GM12878 (cell line): ENCODE measurements around the gene CNTNAP2. TPM values are rescaled to one million over a fixed set of nuclear protein-coding genes. Genes with fewer than 3 reads are reported as not detected.

Source experiments
- ATAC-seq: fragments of 200-7000 bp; cut with Tn5 transposase; 3 replicates; pipeline ENCODE4 v1.9.1; 2020; ENCODE audit warnings: mild to moderate bottlenecking, moderate library complexity
- BruUV-seq: library from RNA; stranded (reverse); fragments of 400-500 nt; replicated peaks from 2 replicates; lab custom pipeline; 2021; lab: Mats Ljungman, UMichigan
- CTCF ChIA-PET: fragments of 300-600 bp; sonication (Branson Sonifier 250); formaldehyde crosslinking; extraction: SDS; loops from one replicate; lab custom pipeline; 2021; ENCODE audit warnings: inconsistent platforms; lab: Yijun Ruan, JAX
- POLR2A ChIA-PET: fragments of 350-600 bp; formaldehyde crosslinking; extraction: SDS; loops from one replicate; lab custom pipeline; 2021; ENCODE audit warnings: inconsistent platforms; lab: Charles Lee
- RAD21 ChIA-PET: fragments of 300-600 bp; sonication (Branson Sonifier 250); formaldehyde crosslinking; loops from one replicate; lab custom pipeline; 2023; ENCODE audit warnings: antibody characterized with exemption; ENCODE audit not compliant: unreplicated experiment; lab: Charles Lee
- SMC1A ChIA-PET: fragments of 300-600 bp; sonication (Branson Sonifier 250); formaldehyde crosslinking; loops from one replicate; lab custom pipeline; 2023; ENCODE audit not compliant: unreplicated experiment, uncharacterized antibody; lab: Charles Lee
- DNase-seq: peaks from one replicate; pipeline ENCODE4 v3.0.0-alpha.2; 2011; ENCODE audit warnings: low read depth, low spot score
- FAIRE-seq: peaks from 3 replicates; lab custom pipeline; 2011; peaks lifted over from hg19 to GRCh38; lab: Jason Lieb, UNC
- H2AFZ ChIP-seq: 2 replicates; pipeline ENCODE4 v1.6.0; 2011; ENCODE audit warnings: low read depth, low read length, control low read depth; ENCODE audit not compliant: control insufficient read depth
- H3K27ac ChIP-seq: 2 replicates; pipeline ENCODE4 v1.5.1; 2011; ENCODE audit warnings: control low read depth; ENCODE audit not compliant: control insufficient read depth, insufficient read depth
- H3K27me3 ChIP-seq, 2 experiments: replicated peaks in 1 of 2; 2 replicates each; pipeline versions ENCODE4 v1.6.0 to v1.6.1; 2011; ENCODE audit warnings: low read length in 1 of 2; ENCODE audit not compliant: control insufficient read depth in 2 of 2, insufficient read depth in 2 of 2
- H3K36me3 ChIP-seq, 2 experiments: 2 replicates each; pipeline ENCODE4 v1.5.1; 2011; ENCODE audit warnings: low read length in 1 of 2; ENCODE audit not compliant: control insufficient read depth in 2 of 2, insufficient read depth in 2 of 2
- H3K4me1 ChIP-seq: 2 replicates; pipeline ENCODE4 v1.6.1; 2011; ENCODE audit warnings: mild to moderate bottlenecking, low read length, moderate library complexity, mixed read lengths; ENCODE audit not compliant: control insufficient read depth, insufficient read depth
- H3K4me2 ChIP-seq: 2 replicates; pipeline ENCODE4 v1.6.0; 2011; ENCODE audit warnings: control low read depth; ENCODE audit not compliant: control insufficient read depth, insufficient read depth
- H3K4me3 ChIP-seq: fragments of 200-600 bp; sonication (generic); 2 replicates; pipeline ENCODE4 v1.5.1; 2016
- H3K79me2 ChIP-seq: 2 replicates; pipeline ENCODE4 v1.6.0; 2011; ENCODE audit warnings: low read length; ENCODE audit not compliant: control insufficient read depth, insufficient read depth
- H3K9ac ChIP-seq: 2 replicates; pipeline ENCODE4 v1.8.0; 2011; ENCODE audit warnings: low read length, control low read depth, mixed read lengths; ENCODE audit not compliant: control insufficient read depth, insufficient read depth
- H3K9me3 ChIP-seq: replicated peaks from 3 replicates; pipeline ENCODE4 v1.5.1; 2011; ENCODE audit warnings: mild to moderate bottlenecking, low read length; ENCODE audit not compliant: control insufficient read depth, insufficient read depth
- H4K20me1 ChIP-seq: 2 replicates; pipeline ENCODE4 v1.6.0; 2011; ENCODE audit not compliant: control insufficient read depth, insufficient read depth
- ATF2 ChIP-seq: IDR thresholded peaks from 2 replicates; pipeline ENCODE4 v1.6.1; 2012; ENCODE audit warnings: low read length, inconsistent platforms
- BCL11A ChIP-seq: IDR thresholded peaks from 2 replicates; pipeline ENCODE4 v1.6.1; 2011; ENCODE audit warnings: low read depth, low read length
- CBFB ChIP-seq: IDR thresholded peaks from 2 replicates; pipeline ENCODE4 v1.6.1; 2016; ENCODE audit warnings: antibody characterized with exemption, low read depth
- CEBPB ChIP-seq, 2 experiments: fragments of 150-350 bp in 1 of 2; IDR thresholded peaks; 2 replicates each; pipeline ENCODE4 v1.6.1; 2012 to 2014; ENCODE audit warnings: low read depth in 2 of 2, low read length in 2 of 2, borderline replicate concordance in 1 of 2, inconsistent platforms in 1 of 2
- CHD2 ChIP-seq: IDR thresholded peaks from 2 replicates; pipeline ENCODE4 v1.6.1; 2011; ENCODE audit warnings: low read depth, low read length, improper control_type of control experiment, borderline replicate concordance
- EGR1 ChIP-seq, 2 experiments: IDR thresholded peaks; 1 replicate in 1 of 2; 2 replicates in 1 of 2; pipeline ENCODE4 v1.6.1; 2011 to 2012; ENCODE audit warnings: low read depth in 2 of 2, low read length in 2 of 2, borderline replicate concordance in 1 of 2, mild to moderate bottlenecking in 1 of 2, moderate library complexity in 1 of 2
- IKZF1 ChIP-seq: fragments of 450-650 bp; conservative IDR thresholded peaks from 2 replicates; pipeline ENCODE4 v1.6.1; 2017; ENCODE audit warnings: antibody characterized with exemption, mild to moderate bottlenecking
- MTA2 ChIP-seq: fragments of 450-650 bp; IDR thresholded peaks from 2 replicates; pipeline ENCODE4 v1.6.1; 2016; ENCODE audit warnings: low read depth, mild to moderate bottlenecking, moderate library complexity
- MXI1 ChIP-seq: fragments of 150-350 bp; IDR thresholded peaks from 2 replicates; pipeline ENCODE4 v1.6.1; 2011; ENCODE audit warnings: low read depth, mild to moderate bottlenecking, inconsistent platforms, low read length, improper control_type of control experiment
- NFIC ChIP-seq: IDR thresholded peaks from 2 replicates; pipeline ENCODE4 v1.6.1; 2012; ENCODE audit warnings: low read depth, mild to moderate bottlenecking, inconsistent platforms, low read length, moderate library complexity
- RELB ChIP-seq: fragments of 450-650 bp; IDR thresholded peaks from 2 replicates; pipeline ENCODE4 v1.6.1; 2017; ENCODE audit warnings: low read depth, mild to moderate bottlenecking, moderate library complexity
- TCF12 ChIP-seq: IDR thresholded peaks from 2 replicates; pipeline ENCODE4 v1.6.1; 2011; ENCODE audit warnings: low read depth, mild to moderate bottlenecking, low read length
- ZBTB33 ChIP-seq: fragments of 450-650 bp; IDR thresholded peaks from 2 replicates; pipeline ENCODE4 v1.6.1; 2017; ENCODE audit warnings: mild to moderate bottlenecking
- ZBTB4 ChIP-seq: fragments of 450-650 bp; formaldehyde crosslinking; IDR thresholded peaks from 2 replicates; pipeline ENCODE4 v1.4.0; 2022; ENCODE audit warnings: mild to moderate bottlenecking, moderate library complexity
- ZNF622 ChIP-seq: fragments of 450-650 bp; IDR thresholded peaks from 2 replicates; pipeline ENCODE4 v1.6.1; 2017; ENCODE audit warnings: mild to moderate bottlenecking, inconsistent platforms
- WGBS: methylation state at CpG from one replicate; pipeline ENCODE4 v1.1.6; 2016; ENCODE audit warnings: low lambda C conversion rate; ENCODE audit not compliant: insufficient replicate concordance, insufficient coverage; ENCODE audit errors: missing lambda C conversion rate; 5-methylcytosine and 5-hydroxymethylcytosine counted together
- in situ Hi-C: fragments of 300-500 bp; cut with MboI; formaldehyde crosslinking; loops from 9 replicates; pipeline ENCODE4 v1.14.3; 2018; ENCODE audit warnings: mixed read lengths
- intact Hi-C: fragments of 100-400 bp; cut with micrococcal nuclease; formaldehyde crosslinking; loops from one replicate; pipeline ENCODE4 v1.14.2; 2022; ENCODE audit not compliant: unreplicated experiment
- polyA plus RNA-seq, 11 experiments: library from polyadenylated mRNA; depleted of rRNA in 4 of 11; unstranded in 6 of 11; stranded (reverse) in 5 of 11; fragments of >200 nt; fragmentation: Nextera tagmentation in 4 of 11; fragmentation: Illumina TruSeq in 1 of 11; extraction: Ambion mirVana in 4 of 11; extraction: Trizol in 1 of 11; gene quantifications; 1 replicate in 1 of 11; 2 replicates in 10 of 11; pipeline versions ENCODE4 v1.2.1 to v1.2.3, GENCODE V29; 2011 to 2016; ENCODE audit warnings: inconsistent platforms in 2 of 11, missing spikeins in 2 of 11, low read depth in 1 of 11
- total RNA-seq, 4 experiments: library from RNA; depleted of rRNA in 3 of 4; stranded (reverse); fragments of >200 nt in 3 of 4; fragmentation: Illumina TruSeq in 1 of 4; extraction: Trizol in 1 of 4; gene quantifications; 2 replicates each; pipeline versions ENCODE4 v1.2.1 to v1.2.3, GENCODE V29; 2013 to 2021

The CNTNAP2 gene
- total and polyA plus RNA-seq, 10 of the 15 experiments (the other 5 are each of a cell fraction or from before 2014, with no cell fraction given), result 0.03 to 0.08 (median 0.03) TPM; not detected in 7

- TF ChIP-seq RELB (no peak), IKZF1 (no peak), BCL11A (no peak), MXI1 (no peak)
Measured at GRCh38 chr7:146636033-146636356, 519.4 kb downstream of the CNTNAP2 start (continued).

- Histone ChIP-seq H2AFZ (no peak overlapping the region), H3K27ac (no peak overlapping the region), H4K20me1 (no peaks in the 10 kb centered on the region), H3K4me1 (no peaks in the 10 kb centered on the region), H3K9ac (no peak overlapping the region), H3K36me3 (no peaks in the 10 kb centered on the region), H3K79me2 (no peaks in the 10 kb centered on the region), H3K4me3 (no peak overlapping the region), H3K4me2 (no peak overlapping the region), H3K27me3 (no peaks in the 10 kb centered on the region), H3K9me3 (no peaks in the 10 kb centered on the region)
- SMC1A ChIA-PET, result no interaction called here
- RAD21 ChIA-PET, result no interaction called here
- in situ Hi-C loops, result no loop called here
- 25% methylated on average over 4 of the region's 4 CpGs for WGBS
- ATAC-seq (no peak), FAIRE-seq (no peak), DNase-seq (no peak)
- no TSS peak for BruUV-seq
- intact Hi-C loops, result no loop called here
- CTCF ChIA-PET, result interaction anchor here (0.6 kb wide), 1 partner anchor 136 kb away, joined by 3 read pairs; no protein-coding TSS in a partner anchor
- POLR2A ChIA-PET, result no interaction called here
- TF ChIP-seq EGR1 (IDR thresholded peaks at IDR 0.05; ENCODE audit: borderline replicate concordance in 1 of 2, low read depth in 2 of 2, low read length in 2 of 2), result no peak
- TF ChIP-seq CBFB, result no peak
- no peak for TF ChIP-seq NFIC
- no peak for TF ChIP-seq CEBPB (IDR thresholded peaks at IDR 0.05; ENCODE audit: borderline replicate concordance in 1 of 2, low read depth in 2 of 2, low read length in 2 of 2)
- TF ChIP-seq MTA2, result no peak
- no peak for TF ChIP-seq ATF2
- TF ChIP-seq ZBTB33, result no peak
- no peak for TF ChIP-seq CHD2
- no peak for TF ChIP-seq ZBTB4 (CRISPR knock-in tag)
- no peak for TF ChIP-seq ZNF622
- no peak for TF ChIP-seq TCF12
Measured at GRCh38 chr7:146636581-146636980, 520.0 kb downstream of the CNTNAP2 start.
